Islet of Langerhans (tissue), 1 donor: ENCODE measurements around the gene DDX10.

Source experiments
- FAIRE-seq: peaks from one replicate; lab custom pipeline; 2011; peaks lifted over from hg19 to GRCh38; lab: Jason Lieb, UNC

Gene DDX10

DNA sequence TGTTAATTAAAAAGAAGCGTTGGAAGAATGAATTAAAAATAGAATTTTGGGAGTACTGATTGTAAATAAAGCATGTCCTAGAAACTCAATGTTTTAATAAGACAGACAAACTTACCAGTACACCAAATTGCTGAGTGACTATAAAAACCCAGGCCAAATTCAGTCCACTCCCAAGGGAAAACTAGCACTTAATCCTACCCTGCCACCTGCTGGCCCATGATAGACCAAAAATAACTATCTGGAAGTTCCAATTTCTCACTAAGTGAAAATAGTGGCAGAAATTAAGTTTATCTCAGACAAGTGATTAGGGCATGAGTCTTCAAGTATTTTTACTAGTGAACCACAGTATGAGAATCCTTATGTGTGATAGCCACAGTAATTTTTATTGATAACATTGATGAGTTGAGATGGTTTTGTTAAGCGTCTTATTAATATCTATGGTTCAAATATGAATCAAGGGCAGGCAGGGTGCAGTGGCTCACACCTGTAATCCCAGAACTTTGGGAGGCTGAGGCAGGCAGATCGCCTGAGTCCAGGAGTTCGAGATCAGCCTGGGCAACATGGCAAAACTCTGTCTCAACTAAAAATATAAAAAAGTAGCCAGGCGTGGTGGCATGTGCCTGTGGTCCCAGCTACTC is 9.8 kb upstream of the DDX10 start:
- FAIRE-seq = peak; percentile 96

DNA sequence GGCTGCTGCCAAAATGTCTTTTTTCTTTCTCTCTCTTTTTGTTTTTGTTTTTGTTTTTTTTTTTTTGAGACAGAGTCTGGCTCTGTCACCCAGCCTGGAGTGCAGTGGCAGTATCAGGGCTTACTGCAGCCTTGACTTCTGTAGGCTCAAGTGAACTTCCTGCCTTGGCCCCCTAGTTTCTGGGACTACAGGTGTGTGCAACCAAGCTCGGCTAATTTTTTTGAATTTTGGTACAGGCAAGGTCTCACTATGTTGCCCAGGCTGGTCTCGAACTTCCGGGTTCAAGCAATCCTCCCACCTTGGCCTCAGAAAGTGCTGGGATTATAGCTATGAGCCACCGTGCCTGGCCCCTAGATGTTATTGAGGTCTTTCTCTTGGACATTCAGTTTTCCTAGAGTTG is 2.2 kb upstream of the DDX10 start:
- no peak for FAIRE-seq

DNA sequence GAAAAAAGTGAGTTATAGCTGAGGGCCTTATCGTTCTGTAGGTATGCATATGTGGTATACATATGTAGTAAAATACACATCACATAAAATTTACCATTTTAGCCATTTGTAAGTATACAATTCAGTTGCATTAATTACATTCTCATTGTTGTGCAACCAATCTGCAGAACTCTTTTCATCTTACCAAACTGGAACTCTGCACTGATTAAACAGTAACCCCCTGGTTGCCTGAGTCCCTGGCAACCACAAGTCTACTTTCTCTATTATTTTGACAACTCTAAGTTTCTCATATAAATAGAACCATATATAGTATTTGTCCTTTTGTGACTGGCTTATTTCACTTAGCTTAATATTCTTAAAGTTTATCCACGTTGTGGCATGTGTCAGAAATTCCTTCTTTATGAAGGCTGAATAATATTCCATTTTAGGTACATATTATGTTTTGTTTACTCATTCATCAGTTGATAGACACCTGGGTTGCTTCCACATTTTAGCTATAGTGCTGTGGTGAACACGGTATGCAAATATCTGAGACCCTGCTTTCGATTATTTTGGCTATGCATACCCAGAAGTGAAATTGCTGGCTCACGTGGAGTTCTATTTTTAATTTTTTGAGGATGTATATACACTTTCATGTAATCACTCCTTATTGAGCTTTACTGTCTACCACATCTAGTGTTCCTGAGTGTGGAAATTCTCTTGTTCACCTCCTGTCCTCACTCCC is 1.6 kb upstream of the DDX10 start:
- FAIRE-seq = no peak

DNA sequence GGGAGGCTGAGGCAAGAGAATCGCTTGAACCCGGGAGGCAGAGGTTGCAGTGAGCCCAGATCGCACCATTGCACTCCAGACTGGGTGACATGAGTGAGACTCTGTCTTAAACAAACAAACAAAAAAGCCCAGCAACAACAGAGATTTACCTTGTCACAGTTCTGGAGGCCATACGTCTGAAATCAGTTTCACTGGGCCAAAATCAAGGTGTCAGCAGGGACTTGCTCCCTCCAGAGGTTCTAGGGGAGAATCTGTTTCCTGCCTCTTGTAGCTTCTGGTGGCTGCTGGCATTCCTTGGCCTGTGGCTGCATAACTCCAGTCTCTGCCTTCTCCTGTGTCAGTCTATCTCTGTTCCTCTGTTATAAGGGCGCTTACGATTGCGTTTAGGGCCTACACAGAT is 1.5 kb downstream of the DDX10 start:
- FAIRE-seq = no peak

DNA sequence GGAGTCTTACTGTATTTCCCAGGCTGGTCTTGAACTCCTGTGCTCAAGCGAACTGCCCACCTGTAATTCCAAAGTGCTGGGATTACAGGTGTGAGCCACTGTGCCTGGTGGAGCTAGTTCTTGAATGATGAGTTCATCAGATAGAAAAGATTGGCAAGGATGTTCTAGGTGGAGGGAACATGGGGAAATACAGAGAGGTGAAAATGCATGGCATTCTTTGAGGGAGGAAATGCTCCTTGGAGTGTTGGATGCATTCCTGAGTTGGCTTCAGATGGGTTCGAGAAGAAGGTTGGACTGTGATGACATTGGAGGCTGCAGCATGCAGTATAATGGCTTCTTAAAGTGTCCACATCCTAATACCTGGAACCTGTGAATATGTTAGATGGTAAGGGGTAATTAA is 4.4 kb downstream of the DDX10 start:
- FAIRE-seq = no peak

DNA sequence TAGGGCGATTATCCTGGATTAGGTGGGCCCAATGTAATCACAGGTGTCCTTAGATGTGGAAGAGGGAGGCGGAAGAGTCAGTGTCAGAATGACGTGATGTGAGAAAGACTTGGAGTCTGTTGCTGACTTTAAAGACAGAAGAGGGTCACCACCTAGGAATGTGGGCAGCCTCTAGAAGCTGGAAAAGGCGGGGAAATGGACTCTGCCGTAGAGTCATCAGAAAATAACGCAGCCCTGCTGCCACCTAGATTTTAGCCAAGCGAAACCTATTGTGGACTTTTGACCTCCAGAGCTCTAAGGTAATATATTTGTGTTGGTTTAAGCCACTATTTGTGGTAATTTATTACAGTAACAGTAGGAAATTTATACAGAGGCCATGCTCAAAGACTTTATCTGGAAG is 4.8 kb downstream of the DDX10 start:
- FAIRE-seq = no peak

DNA sequence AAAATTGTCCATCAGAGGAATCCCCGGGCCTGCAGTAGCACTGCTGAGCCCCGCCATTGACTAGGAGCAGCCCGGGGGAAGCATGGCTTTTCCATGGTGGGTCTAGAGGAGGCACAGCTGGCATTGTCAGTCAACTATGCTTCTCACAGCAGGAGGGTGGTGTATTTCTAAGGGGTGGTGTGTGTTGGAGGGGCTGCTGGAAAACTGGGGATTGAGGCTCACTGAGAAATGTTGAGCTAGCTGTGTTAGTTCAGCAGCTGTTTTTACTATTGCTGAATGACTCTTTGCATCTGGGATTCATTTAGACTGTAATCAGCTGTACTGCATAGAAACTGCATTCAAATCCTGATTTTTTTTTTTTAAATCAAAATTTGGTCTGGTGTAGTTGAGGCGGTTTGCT is 5.6 kb downstream of the DDX10 start:
- no peak for FAIRE-seq

DNA sequence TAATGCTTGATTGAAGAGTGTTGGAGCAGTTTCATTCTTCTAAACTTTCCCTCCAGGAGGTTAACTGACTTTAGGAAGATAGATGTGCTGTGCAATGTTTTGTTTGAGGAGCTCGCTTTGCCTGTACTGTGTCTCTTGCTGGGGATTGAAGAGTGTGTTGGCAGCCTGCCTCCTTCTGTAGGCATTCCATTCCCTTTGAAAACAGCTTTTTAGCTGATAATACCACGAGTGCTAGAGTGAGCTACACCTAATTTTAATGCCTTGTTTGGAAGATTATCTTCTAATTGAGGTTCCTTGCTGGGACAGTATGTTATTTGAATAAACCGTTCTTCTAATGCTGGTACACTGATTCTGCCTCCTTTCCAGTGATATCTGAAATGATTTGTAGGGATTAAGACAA is 7.2 kb downstream of the DDX10 start:
- no peak for FAIRE-seq

DNA sequence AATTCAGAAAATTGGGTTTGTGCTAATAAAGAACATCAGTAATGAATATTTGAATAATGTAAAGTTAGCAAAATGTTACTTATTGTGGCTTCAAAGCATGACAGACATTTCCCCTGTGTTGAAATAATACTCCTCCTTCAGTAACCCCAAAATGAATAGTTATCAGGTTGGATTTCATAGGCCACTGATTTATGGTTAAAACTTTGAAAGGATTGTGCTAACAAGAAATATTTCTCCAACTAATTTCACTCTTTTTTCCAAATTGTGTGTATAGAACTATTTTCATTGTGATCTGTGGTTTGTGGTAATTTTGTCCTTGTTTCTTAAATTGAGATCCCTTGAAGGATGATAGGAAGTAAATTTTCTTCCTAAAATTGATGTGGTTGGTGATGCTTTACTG is 7.9 kb downstream of the DDX10 start:
- no peak for FAIRE-seq

DNA sequence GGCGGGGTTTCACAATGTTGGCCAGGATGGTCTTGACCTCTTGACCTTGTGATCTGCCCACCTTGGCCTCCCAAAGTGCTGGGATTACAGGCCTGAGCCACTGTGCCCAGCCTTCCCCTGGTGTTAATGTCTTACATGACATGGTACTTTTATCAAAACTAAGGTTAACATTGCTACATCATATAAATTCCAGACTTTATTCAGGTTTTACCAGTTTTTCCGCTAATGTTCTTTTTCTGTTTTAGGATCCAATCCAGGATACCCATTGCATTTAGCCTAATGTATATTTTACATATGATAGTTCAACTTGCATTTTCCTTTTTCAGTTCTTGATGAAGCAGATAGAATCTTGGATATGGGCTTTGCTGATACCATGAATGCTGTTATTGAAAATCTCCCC is 14.2 kb downstream of the DDX10 start:
- FAIRE-seq = no peak

DNA sequence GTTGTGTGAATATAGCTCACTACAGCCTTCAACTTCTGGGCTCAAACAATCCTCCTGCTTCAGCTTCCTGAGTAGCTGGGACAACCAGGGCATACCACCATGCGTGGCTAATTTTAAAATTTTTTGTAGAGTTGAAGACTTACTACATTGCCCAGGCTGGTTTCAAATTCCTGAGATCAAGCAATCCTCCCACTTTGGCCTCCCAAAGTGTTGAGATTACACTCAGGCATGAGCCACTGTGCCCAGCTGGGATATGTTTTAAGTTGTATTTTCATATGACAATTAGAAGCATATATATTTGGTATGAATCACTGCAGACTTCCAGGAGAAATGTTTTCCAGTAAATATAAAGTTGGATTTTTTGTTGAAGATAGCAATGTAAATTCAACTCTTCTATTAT is 15.4 kb downstream of the DDX10 start:
- no peak for FAIRE-seq

DNA sequence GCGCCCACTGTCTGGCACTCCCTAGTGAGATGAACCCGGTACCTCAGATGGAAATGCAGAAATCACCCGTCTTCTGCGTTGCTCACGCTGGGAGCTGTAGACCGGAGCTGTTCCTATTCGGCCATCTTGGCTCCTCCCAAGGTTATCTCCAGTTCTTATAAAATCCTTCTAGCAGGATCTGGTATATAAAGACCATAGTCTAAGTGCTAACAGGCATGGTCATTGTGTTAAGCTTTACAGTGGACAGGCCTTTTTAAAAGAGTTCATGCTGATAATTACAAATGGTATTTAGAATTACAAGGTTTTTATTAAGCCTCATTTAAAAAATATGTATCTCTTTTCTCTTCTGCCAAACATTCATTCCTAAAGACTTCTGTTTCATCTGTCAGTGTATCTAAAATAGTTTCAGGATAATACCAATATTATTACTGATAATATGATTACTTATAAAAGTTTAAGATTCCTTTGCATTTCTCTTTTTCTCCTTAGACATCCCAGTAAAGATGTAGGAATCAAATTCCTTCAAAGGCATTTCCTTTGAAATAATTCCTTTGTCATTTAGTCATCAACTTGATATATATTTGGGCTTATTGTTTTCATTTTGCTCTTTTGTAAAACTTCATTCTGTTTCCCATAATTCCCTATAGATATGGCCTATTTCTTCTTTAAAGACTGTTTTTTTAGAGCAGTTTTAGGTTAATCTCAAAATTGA is 20.7 kb downstream of the DDX10 start:
- FAIRE-seq = no peak

DNA sequence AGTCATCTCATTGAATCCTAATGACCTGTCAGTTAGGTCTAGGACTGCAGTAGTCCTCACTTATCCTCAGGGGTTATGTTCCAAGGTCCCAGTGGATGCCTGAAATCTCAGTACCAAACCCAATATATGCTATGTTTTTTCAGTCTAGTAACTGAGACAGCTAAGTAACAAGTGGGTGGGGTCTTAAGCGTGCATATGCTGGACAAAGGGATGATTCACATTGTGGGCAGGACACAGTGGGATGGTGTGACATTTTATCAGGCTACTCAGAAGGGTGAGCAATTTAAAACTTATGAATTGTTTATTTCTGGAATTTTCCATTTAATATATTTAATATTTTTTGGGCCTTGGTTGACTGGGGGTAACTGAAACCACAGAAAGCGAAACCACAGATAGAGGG is 29.0 kb downstream of the DDX10 start:
- FAIRE-seq = no peak

DNA sequence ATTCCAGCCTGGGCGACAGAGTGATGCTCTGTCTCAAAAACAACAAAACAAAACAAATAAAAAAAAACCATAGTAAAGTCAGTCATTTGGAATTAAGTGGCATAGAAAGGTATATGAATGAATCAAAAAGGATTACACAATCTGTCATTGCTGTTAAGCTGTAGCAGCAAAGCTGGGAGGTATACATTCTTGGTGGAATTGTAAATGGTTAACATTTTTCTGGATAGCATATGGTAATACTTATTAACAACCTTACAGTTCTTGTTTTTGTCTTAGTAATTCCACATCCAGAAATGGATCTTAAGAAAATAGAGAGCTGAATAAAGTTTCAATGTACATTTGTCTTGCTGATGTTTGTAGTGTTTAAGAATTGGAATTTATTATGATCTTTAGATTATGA is 30.0 kb downstream of the DDX10 start:
- no peak for FAIRE-seq

DNA sequence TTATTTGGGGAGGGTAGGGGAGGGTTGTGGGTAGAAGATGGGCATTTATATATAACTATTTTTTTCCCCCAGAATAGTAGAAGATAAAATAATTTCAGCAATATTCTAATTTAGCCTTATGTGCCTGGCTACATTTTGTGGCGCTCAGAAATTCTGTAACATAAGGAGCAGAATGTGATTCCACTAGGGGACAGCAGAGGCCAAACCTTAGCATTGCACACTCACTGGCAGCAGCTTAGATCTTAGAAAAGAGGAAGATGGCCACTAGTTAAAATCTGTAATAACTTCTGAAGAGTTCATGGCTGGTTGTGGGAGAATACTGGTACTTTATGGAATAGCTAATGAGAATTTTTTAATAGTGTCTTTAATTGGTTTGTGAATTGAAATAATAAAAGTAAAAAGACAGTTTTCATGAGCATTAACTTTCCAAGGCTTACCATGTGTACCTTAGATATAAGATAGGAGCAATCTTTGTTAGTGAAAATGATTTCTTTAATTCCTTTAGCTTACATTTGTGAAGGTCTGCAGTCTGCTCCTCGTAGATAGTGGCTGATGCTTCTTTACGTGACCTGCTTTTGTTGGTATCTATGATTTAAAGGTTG is 33.1 kb downstream of the DDX10 start:
- peak; percentile 49 for FAIRE-seq

DNA sequence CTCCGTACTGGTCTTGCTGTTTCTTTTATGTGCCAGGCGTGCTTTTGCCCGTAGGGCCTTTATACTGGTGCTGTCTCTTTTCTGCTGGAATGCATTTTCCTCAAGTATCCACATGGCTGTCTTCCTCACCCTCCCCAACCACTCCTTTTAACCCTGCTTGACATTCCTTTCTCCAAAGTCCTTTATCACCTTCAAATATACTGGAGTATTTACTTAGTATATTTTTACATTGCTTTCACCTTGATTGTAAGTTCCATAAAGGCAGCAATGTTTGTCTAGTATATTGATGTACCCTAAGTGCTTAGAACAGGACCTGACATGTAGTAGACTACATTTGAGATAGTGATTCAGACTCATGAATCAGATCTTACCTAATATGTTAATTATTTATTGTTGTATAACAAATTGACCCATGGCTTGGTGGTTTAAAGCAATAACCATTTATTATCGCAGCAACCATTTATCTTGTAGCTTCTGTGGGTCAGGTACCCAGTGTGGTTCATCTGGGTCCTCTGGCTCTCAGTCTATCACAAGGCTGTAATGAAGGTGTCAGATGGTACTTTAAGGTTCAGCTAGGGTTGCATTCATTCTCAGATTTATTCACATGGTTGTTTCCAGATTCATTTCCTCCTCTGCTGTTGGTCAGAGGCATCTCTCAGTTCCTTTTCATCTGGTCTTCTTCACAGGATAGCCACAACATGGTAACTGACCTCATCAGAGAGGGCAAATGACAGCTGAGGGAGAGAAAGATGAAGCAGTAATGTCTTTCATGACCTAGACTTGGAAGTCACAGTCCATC is 34.2 kb downstream of the DDX10 start:
- no peak for FAIRE-seq

DNA sequence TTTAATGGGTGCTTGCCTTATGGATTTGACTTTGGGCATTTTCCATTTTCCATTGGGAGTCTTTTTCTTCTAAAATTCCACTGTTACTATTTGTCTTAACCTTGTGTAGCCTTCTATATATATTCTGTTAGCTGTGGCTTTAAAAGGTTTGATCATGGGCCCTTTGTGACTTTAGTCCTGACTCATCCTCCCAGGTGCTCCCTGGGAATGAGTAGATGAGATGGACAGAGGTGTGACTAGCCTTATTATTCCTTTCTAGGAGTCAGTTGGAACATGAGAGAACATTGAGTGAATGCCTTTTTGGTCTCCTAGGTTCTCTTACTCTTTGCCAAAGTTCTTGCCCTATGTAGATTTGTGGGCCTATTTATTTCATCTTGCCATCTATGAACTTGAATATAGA is 39.0 kb downstream of the DDX10 start:
- FAIRE-seq = no peak

DNA sequence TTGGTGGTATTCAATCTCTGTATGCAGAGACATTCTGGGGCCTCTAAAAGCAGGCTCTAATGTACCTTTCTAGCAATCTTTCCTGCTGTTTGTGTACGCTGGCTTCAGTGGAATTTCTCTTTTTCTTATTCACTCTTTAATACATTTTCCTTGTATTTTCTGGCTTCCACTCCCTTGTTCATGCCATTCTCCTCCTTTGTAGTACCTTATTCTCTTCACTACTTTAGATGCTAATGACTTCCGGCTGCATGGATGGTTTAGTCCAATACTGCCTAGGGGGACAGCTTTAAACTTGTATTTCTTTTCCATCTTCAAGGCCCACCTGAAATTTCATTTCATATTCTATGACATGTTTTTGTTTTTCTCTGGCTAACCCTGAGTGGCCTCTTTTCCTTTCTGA is 40.2 kb downstream of the DDX10 start:
- no peak for FAIRE-seq

DNA sequence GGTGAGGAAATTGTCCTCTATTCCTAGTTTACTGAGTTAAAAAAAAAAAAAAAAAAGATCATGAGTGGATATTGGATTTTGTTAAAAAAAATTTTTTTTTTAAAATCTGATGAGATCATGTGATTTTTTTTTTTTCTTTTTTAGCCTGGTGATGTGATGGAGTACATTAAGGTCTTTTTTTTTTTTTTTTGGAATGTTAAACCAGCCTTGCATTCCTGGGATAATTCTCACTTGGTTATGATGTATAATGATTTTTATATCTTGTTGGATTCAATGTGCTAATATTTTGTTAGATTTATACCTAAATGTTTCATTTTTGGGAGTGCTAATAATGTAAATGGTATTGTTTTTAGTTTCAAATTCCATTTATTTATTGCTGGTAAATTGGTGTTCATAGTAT is 43.3 kb downstream of the DDX10 start:
- no peak for FAIRE-seq

DNA sequence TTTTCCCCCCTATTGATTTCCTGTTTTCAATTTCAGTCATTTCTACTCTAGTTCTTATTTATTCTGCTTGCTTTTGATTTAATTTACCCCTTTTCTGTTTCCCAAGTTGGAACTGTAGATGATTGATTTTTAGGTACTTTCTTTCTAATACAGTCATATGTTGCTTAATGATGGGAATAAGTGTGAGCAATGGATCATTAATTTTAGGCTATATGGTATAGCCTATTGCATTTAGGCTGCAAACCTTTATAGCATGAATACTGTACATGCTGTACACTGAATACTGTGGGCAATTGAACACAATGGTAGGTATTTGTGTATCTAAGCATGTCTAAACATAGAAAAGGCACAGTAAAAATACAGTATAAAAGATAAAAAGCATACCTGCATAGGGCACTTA is 44.9 kb downstream of the DDX10 start:
- FAIRE-seq = no peak

DNA sequence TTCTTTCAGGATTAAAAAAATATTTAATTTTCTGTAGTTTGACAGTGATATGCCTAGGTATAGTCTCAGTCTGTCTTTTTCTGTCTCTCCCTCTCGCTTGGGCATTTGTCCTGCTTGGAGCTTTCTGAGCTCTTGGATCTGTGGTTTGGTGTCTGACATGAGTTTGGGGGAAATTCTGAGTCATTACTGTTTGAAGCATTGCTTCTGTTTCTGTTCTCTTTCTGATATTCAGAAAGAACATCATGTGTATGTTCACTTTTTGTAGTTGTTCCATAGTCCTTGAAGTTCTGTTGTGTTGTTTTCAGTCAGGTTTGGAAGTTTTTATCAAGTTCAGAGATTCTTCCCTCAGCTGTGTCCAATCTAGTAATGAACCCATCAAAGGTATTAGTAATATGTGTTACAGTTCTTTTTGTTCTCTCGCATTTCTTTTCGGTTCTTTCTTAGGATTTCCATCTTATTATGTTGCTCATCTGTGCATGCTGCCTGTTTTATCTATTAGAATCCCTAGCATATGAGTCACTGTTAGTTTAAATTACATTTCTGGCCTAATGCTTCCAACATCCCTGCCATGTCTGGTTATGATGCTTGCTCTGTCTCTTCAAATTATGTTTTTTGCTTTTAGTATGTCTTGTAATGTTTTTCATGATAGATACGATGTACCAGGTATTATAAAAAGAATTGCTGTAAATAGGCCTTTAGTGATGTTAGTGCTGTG is 48.4 kb downstream of the DDX10 start:
- no peak for FAIRE-seq

DNA sequence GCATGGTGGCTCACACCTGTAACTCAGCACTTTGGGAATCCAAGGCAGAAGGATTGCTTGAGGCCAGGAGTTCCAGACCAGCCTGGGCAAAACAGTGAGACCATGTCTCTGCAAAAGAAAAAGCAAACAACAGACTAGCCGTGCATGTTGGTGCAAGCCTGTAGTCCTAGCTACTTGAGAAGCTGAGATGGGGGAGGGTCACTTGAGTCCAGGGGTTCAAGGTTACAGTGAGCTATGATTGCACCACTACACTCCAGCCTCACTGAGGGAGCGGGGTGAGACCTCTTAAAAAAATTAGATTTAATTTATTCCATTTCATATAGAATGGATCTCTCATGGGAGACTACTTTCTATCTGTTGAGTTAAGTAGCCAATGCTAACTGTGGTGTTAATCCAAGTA is 50.4 kb downstream of the DDX10 start:
- FAIRE-seq = no peak
